C4-2B (cell line): Measurements from ENCODE around the gene FAM193B.

Experiments
- ZFX ChIP-seq: fragments of 450-650 bp; IDR thresholded peaks from 2 replicates; pipeline ENCODE4 v1.6.1; 2017
- TF ChIP-seq, protein P1 (sequence below): fragments of 450-650 bp; conservative IDR thresholded peaks from 2 replicates; pipeline ENCODE4 v1.5.1; 2017; ENCODE audit warnings: mild to moderate bottlenecking

DNA sequence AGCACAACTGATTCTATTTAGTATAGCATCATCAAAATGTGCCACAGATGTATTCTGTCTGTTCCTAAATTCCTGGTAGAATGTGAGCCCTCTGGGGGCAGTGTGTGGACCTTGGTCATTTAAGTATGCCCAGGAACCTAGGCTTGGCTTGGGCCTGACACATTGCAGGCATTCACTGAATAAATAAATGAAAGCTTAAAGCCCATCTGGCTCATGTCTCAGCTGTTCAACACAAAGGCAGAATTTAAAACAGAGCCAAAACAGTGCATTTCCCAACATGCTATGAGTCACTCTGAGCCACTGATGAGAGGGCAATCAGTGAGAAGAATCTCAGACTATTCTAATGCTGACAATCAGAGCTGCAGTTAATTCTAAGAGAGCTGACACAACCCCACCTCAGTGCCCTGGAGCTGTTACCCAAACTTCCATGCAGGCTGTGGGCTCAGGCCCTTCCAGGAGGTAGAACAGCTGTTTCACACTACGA, 8.1 kb downstream of the FAM193B start:
- TF ChIP-seq, protein P1, sequence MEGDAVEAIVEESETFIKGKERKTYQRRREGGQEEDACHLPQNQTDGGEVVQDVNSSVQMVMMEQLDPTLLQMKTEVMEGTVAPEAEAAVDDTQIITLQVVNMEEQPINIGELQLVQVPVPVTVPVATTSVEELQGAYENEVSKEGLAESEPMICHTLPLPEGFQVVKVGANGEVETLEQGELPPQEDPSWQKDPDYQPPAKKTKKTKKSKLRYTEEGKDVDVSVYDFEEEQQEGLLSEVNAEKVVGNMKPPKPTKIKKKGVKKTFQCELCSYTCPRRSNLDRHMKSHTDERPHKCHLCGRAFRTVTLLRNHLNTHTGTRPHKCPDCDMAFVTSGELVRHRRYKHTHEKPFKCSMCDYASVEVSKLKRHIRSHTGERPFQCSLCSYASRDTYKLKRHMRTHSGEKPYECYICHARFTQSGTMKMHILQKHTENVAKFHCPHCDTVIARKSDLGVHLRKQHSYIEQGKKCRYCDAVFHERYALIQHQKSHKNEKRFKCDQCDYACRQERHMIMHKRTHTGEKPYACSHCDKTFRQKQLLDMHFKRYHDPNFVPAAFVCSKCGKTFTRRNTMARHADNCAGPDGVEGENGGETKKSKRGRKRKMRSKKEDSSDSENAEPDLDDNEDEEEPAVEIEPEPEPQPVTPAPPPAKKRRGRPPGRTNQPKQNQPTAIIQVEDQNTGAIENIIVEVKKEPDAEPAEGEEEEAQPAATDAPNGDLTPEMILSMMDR: no peak
- TF ChIP-seq ZFX: no peak
